T-helper 9 cell (primary cell): ENCODE results near the gene ITSN1.

Source experiments
- DNase-seq: peaks from one replicate; pipeline ENCODE4 v3.0.0-alpha.2; 2020

Gene ITSN1

GRCh38 chr21:33940164-33940880, 298.0 kb downstream of the ITSN1 start:
- no peak for DNase-seq

- DNase-seq, result no peak
Observed at GRCh38 chr21:33940881-33941245, 298.6 kb downstream of the ITSN1 start.

GRCh38 chr21:33942426-33942825, 300.1 kb downstream of the ITSN1 start:
- DNase-seq, result no peak

GRCh38 chr21:33943293-33943692, 301.0 kb downstream of the ITSN1 start:
- DNase-seq, result no peak

GRCh38 chr21:33944185-33944763, 302.0 kb downstream of the ITSN1 start:
- DNase-seq, result no peak

- DNase-seq, result no peak
Observed at GRCh38 chr21:33945652-33946270, 303.5 kb downstream of the ITSN1 start.

GRCh38 chr21:33947451-33948095, 305.3 kb downstream of the ITSN1 start:
- DNase-seq, result peak; percentile 75

- peak; percentile 68 for DNase-seq
Observed at GRCh38 chr21:33948096-33948950, 306.0 kb downstream of the ITSN1 start.

GRCh38 chr21:33948951-33949444, 306.7 kb downstream of the ITSN1 start:
- no peak for DNase-seq
